SU-DHL-6 (cell line): ENCODE results near the gene COL5A1.

Source experiments
- H2AFZ ChIP-seq: fragments of 200-600 bp; sonication (generic); 2 replicates; pipeline ENCODE4 v1.6.1; 2014; ENCODE audit warnings: low read depth, mild to moderate bottlenecking, moderate library complexity, mixed read lengths, antibody characterized with exemption, low read length; ENCODE audit not compliant: severe bottlenecking
- H3F3A ChIP-seq: fragments of 200-600 bp; shearing (Covaris generic); 2 replicates; pipeline ENCODE4 v1.6.0; 2016; ENCODE audit warnings: antibody characterized with exemption, mild to moderate bottlenecking; ENCODE audit not compliant: insufficient read depth
- H3K27ac ChIP-seq: fragments of 200-600 bp; sonication (generic); 2 replicates; pipeline ENCODE4 v1.5.1; 2016; ENCODE audit warnings: low read depth, mild to moderate bottlenecking, low read length, moderate library complexity, mixed read lengths
- H3K27me3 ChIP-seq: fragments of 200-600 bp; sonication (generic), shearing (Covaris generic); 2 replicates; pipeline ENCODE4 v1.6.0; 2014; ENCODE audit warnings: mild to moderate bottlenecking, low read length
- H3K36me3 ChIP-seq: fragments of 200-600 bp; sonication (generic); 2 replicates; pipeline ENCODE4 v1.6.1; 2014; ENCODE audit warnings: mild to moderate bottlenecking, low read length, mixed read lengths
- H3K4me2 ChIP-seq: fragments of 300-600, 200-600 bp; shearing (Covaris generic), sonication (generic); 2 replicates; pipeline ENCODE4 v1.6.0; 2014; ENCODE audit warnings: low read length, low read depth, mild to moderate bottlenecking; ENCODE audit not compliant: poor library complexity, severe bottlenecking
- H3K4me3 ChIP-seq: fragments of 200-600 bp; sonication (generic); 2 replicates; pipeline ENCODE4 v1.5.1; 2014; ENCODE audit warnings: antibody characterized with exemption, low read length, mild to moderate bottlenecking, mixed read lengths; ENCODE audit not compliant: insufficient read depth, poor library complexity, severe bottlenecking
- H3K79me2 ChIP-seq: fragments of 200-600 bp; sonication (generic); 2 replicates; pipeline ENCODE4 v1.6.1; 2014; ENCODE audit warnings: mild to moderate bottlenecking, low read length, moderate library complexity; ENCODE audit not compliant: insufficient read depth
- H3K9ac ChIP-seq: fragments of 200-600 bp; sonication (generic); 2 replicates; pipeline ENCODE4 v1.7.0; 2014; ENCODE audit warnings: mild to moderate bottlenecking, low read length
- H3K9me2 ChIP-seq: fragments of 200-600 bp; sonication (generic); replicated peaks from 2 replicates; pipeline ENCODE4 v1.6.1; 2014; ENCODE audit warnings: low read length; ENCODE audit not compliant: insufficient read depth
- H3K9me3 ChIP-seq: fragments of 200-600 bp; sonication (generic); 2 replicates; pipeline ENCODE4 v1.6.1; 2014; ENCODE audit warnings: low read length, mixed read lengths; ENCODE audit not compliant: insufficient read depth
- H4K20me1 ChIP-seq: fragments of 200-600 bp; sonication (generic); 2 replicates; pipeline ENCODE4 v1.6.1; 2014; ENCODE audit warnings: low read depth, mild to moderate bottlenecking, antibody characterized with exemption, low read length, moderate library complexity, mixed read lengths
- EZH2phosphoT487 ChIP-seq: fragments of 200-600 bp; sonication (generic), shearing (Covaris generic); conservative IDR thresholded peaks from 2 replicates; pipeline ENCODE4 v1.6.1; 2018; ENCODE audit warnings: mild to moderate bottlenecking, antibody characterized with exemption, low read length, moderate library complexity, mixed read lengths
- TF ChIP-seq, protein P1 (sequence below): fragments of 200-600 bp; sonication (generic); IDR thresholded peaks from one replicate; pipeline ENCODE4 v1.5.1; 2017; ENCODE audit warnings: antibody characterized with exemption, mild to moderate bottlenecking, low read length, moderate library complexity; ENCODE audit not compliant: insufficient read depth, poor library complexity, severe bottlenecking

The COL5A1 gene

DNA sequence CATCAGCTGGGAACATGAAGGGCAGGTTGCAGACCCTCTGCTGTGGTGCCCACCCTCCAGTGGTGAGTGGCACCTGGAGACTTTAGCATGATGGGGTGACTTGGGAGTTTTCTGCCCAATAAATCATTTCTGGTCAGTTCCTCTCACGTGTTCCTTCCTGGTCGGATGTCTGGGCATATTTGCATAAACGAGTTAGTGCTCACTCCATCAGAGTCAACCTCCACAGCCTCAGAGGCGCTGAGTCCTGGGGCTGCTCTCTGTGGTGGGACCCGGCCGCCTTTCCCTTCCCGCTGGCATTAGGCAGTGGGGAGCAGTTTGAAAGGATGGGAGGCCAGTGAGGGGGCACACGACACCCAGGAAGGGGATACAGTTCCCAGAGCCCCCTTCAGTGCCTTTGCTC is 125.0 kb downstream of the COL5A1 start:
- Histone ChIP-seq H3K79me2 (no peaks in the 10 kb centered on the region), H3K9me2 (no peaks in the 10 kb centered on the region)

DNA sequence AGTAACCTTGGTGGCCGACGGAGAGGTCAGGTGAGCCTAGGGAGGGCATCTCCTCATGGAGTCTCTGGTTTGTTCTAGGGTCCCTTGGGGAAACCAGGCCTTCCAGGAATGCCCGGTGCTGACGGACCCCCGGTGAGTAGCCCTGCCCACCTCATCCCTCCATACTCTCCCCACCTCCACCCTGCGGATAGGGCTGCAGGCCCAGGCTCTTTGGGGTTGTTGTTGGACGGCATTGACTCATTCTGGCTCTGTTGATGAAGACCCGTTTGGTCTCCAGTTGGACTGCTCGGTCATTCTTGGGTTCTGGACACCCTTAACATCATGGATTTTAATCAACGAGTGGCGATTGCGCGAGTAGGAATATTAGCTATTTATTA is 126.7 kb downstream of the COL5A1 start:
- TF ChIP-seq, protein P1, sequence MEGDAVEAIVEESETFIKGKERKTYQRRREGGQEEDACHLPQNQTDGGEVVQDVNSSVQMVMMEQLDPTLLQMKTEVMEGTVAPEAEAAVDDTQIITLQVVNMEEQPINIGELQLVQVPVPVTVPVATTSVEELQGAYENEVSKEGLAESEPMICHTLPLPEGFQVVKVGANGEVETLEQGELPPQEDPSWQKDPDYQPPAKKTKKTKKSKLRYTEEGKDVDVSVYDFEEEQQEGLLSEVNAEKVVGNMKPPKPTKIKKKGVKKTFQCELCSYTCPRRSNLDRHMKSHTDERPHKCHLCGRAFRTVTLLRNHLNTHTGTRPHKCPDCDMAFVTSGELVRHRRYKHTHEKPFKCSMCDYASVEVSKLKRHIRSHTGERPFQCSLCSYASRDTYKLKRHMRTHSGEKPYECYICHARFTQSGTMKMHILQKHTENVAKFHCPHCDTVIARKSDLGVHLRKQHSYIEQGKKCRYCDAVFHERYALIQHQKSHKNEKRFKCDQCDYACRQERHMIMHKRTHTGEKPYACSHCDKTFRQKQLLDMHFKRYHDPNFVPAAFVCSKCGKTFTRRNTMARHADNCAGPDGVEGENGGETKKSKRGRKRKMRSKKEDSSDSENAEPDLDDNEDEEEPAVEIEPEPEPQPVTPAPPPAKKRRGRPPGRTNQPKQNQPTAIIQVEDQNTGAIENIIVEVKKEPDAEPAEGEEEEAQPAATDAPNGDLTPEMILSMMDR: no peak
- TF ChIP-seq EZH2phosphoT487: no peak
- Histone ChIP-seq H3K27me3 (no peaks in the 10 kb centered on the region), H3K4me2 (no peak overlapping the region), H3F3A (no peaks in the 10 kb centered on the region), H3K27ac (no peak overlapping the region), H3K9me2 (no peaks in the 10 kb centered on the region), H3K36me3 (no peaks in the 10 kb centered on the region), H3K79me2 (no peaks in the 10 kb centered on the region), H3K4me3 (no peak overlapping the region), H3K9ac (no peak overlapping the region), H3K9me3 (no peaks in the 10 kb centered on the region), H2AFZ (no peak overlapping the region), H4K20me1 (no peaks in the 10 kb centered on the region)

More for the DNA sequence above, 125.0 kb downstream of the COL5A1 start:
- Histone ChIP-seq H3K9me3 (no peaks in the 10 kb centered on the region), H3K36me3 (no peaks in the 10 kb centered on the region), H3K27ac (no peak overlapping the region), H3K9ac (no peak overlapping the region), H4K20me1 (no peaks in the 10 kb centered on the region), H3K4me2 (no peak overlapping the region), H3F3A (no peaks in the 10 kb centered on the region), H2AFZ (no peak overlapping the region), H3K27me3 (no peaks in the 10 kb centered on the region), H3K4me3 (no peak overlapping the region)
- TF ChIP-seq, protein P1: no peak
- no peak for TF ChIP-seq EZH2phosphoT487

DNA sequence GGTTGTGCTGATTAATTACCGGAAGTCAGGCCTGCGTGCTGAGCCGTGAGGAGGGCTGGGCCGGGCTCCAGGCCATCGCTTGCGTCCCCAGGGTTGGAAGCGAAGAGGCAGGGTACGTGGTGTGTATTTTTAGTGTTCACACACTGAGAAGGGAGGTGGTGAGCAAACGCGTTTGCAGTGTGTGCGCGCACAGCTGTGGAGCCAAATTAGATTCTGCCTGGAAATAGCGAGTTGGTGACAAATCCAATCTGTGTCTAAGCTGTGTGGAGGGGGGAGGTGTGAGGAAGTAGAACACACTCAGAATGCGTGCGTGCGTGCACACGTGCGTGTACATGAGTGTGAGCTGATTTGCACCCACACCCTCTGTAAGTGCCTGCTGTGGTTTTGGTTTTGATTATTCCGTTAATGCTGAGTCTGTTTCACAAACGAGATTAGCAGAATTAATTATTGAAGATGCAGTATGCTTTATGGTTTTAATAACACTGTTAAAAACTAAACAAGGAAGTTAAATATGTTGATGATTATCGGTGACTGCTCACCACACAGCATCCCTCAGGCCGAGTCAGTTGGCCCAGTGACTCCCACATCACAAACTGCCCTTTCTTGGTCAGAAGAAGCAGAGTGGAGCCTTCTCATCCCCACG is 127.2 kb downstream of the COL5A1 start:
- no peak overlapping the region for H3K27ac ChIP-seq
- H3K9me2 ChIP-seq: no peaks in the 10 kb centered on the region
- H3K79me2 ChIP-seq: no peaks in the 10 kb centered on the region
- no peak overlapping the region for H2AFZ ChIP-seq
- H3K4me3 ChIP-seq: no peak overlapping the region
- H3K4me2 ChIP-seq: no peak overlapping the region
- H4K20me1 ChIP-seq: no peaks in the 10 kb centered on the region
- no peaks in the 10 kb centered on the region for H3K27me3 ChIP-seq
- H3K9ac ChIP-seq: no peak overlapping the region
- no peaks in the 10 kb centered on the region for H3F3A ChIP-seq
- TF ChIP-seq, protein P1: no peak
- no peak for TF ChIP-seq EZH2phosphoT487
- H3K36me3 ChIP-seq: no peaks in the 10 kb centered on the region
- no peaks in the 10 kb centered on the region for H3K9me3 ChIP-seq
